ENCODE data around the gene TMEM167B.
A peak's percentile ranks its signal among the peaks of the same experiment; 100 is the strongest.

TMEM167B gene

DNA sequence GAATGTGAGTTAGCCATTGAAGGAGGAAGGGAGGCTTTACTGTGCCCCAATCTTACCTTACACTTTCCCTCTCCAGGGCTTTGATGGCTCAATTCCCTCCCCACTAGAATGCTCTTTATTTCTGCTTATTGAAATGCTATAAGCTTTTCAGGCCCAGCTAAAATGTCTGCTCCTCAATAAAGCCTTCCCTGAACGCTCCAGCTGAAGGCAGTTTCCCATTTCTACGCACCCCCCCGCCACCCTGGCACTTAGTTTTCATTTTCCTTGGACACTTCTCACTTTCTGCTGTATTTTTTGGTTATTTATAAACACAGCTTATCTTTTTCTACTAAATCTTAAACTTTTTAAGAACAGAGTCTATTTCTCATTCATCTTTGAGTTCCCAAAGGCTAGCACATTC is 7.1 kb upstream of the TMEM167B start:
- no peak for DNase-seq (ENCODE audit: low read depth)

DNA sequence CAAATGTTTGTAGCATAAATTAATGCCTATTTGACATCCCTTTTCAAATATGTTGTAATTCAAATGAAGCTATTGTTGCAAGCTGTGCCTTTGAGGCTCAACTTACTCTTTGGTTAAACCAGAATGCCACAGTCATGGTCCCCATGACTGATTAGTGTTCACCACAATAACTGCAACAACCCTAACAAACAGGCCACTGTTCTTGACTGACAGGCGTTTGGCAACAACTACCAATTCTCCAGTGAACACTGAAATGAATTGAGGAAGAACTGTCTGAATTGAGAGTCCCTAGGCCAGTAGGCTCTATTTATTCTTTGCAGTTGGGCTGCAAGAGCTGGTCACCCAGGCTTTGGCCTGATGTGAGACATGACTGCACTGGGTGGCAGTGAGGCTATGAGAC is 6.6 kb upstream of the TMEM167B start:
- no peak for DNase-seq (ENCODE audit: low read depth)

DNA sequence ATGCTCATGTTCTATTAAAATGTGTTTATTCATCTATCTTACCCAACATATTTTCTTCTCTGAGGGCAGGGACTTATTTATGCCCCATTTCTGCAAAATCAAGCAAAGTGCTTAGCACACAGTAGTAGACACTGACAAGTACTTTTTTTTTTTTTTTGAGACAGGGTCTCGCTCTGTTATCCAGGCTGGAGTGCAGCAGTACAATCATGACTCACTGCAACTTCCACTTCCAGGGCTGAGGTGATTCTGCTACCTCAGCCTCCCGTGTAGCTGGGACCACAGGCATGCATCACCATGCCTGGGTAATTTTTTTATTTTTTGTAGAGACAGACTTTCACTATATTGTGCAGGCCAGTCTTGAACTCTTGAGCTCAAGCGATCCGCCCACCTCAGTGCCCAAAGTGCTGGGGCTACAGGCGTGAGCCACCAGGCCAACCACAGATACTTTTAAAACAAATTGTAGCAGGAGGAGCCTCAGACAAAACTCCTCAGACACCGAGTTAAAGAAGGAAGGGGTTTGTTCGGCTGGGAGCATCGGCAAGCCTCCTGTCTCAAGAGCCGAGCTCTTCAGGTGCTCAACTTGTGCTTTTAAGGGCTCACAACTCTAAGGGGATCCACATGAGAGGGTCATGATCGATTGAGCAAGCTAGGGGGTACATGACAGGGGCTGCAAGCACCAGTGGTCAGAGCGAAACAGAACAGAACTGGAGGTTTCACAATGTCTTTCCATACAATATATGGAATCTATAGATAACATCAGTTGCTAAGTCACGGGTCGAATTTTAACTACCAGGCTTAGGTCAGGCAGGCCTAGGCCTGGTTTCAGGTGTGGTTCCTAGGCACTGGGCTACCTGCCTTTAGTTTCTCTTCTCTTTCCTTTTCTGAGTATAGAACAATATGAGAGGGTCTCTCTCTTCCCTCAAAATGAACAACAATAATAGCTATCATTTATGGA is 5.7 kb upstream of the TMEM167B start:
- peak; percentile 69 for DNase-seq (ENCODE audit: low read depth)

DNA sequence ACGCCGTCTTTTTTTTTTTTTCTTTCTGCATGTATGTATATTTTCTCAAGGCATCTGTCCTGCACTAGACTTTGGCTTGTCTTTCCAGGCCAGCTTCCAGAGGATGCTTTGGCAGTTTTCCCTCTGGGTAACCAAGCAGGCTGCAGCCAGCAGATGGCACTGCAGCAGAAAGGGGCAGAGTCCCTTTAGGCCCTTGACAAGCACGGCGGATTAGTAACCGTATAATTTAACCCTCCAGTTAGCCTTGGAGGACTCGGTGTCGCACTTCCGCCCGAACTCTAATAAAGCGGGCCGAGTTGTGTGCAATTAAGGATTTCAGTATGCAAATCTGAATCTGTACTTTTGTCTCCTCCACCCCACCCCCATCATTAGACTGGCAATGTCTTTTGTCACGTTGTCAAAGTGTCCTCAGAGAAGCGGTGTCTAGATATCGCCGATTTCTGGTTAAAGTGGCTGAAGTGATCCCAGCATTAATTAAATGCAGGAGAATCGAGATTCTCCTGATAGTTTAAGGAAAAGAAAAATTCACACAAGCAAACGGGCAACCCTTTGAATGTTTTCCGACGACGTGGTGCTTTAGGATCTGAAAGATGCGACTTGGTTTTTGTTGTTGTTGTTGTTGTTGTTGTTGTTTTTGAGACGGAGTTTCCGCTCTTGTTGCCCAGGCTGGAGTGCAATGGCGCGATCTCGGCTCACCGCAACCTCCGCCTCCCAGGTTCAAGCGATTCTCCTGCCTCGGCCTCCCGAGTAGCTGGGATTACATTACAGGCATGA is 1.1 kb upstream of the TMEM167B start:
- DNase-seq (ENCODE audit: low read depth) = peak; percentile 86

DNA sequence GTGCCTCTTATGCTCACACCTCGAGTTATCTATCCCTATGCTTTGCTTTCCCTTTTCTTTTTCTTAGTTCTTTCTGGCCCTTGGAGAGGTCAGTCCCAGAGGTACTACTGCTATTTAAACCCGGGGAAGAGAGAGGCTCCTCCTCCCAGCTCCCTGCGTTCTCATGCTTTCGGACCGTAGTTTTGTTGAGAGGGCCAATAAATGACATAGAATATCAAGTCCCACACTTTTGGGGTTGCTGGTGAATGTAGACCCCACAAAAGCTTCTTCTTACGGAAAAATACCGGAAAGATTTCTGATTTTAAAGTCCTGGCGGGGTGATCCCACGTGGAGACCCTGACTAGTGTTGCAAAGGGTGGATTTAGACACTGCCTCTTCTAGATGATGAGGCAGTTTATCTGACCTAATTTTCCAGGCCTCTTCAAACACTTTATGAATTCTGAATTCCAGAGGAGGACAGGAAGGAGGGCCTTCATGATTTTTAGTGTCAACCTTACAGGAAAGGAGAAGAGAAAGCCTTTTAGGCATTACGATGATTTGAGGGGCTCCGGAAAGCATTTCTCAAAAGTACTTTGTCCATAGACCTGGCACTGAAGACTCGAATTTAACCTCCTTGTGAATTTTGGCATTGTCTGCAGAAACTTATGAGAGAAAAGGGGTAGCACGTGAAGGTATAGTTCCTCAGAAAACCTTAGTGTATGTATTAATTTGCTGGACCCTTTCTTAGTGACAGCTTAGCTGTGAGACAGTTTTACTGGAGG is 694 bp downstream of the TMEM167B start:
- peak; percentile 75 for DNase-seq (ENCODE audit: low read depth)

DNA sequence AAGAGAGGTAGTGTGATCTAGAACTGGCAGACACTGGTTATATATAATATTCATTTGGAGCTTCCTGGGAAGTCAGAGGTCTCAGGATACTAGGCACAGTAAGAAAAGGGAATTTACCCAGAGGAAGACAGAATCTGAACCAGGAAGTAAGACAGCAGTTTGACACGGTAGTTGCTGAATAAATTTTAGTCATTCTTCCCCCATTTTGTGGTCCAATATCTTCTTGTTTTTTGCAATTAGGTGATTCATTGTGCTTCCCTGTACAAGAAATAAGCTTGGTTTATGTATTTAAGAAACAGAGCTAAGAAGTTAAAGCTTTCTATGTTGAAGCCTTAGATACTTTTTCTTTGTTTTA is 1.3 kb downstream of the TMEM167B start:
- DNase-seq (ENCODE audit: low read depth) = peak; percentile 69

DNA sequence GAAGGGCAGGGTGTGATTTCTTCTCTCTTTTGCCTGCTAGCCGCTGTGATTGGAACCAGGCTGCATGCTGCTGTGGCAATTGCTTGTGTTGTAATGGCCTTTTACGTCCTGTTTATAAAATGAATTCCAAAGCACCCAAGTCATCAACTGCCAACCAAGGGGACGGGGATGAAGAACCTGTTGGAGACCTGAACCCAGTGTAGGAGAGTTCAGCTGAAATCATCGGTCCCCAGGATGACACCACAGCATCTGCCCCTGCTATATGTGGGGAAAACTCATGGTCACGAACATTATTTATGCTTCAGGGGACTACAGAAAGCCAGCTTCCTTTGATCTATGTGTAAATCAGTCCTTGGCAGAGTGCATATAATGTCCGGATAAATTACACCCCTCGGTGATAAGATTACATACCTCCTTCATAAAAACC is 3.8 kb downstream of the TMEM167B start:
- DNase-seq (ENCODE audit: low read depth) = peak; percentile 88

DNA sequence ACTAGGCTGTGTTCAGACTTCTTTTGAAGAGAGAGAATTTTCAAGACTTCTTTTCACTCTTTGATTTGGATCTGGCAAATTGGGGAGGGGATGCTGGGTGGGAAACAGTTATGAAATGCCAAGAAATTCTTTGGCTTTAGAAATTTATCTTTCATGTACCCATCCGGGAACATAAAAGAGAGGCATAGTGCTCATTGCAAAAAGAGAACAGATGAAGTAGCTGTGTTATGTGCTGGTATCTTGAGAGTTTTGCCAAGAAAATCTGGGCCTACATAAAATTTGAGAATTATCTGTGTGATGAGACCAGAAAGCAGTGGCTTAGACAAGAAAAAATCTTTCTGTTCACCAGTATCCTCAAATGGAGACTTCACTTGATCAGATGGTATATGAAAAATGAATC is 4.3 kb downstream of the TMEM167B start:
- no peak for DNase-seq (ENCODE audit: low read depth)

DNA sequence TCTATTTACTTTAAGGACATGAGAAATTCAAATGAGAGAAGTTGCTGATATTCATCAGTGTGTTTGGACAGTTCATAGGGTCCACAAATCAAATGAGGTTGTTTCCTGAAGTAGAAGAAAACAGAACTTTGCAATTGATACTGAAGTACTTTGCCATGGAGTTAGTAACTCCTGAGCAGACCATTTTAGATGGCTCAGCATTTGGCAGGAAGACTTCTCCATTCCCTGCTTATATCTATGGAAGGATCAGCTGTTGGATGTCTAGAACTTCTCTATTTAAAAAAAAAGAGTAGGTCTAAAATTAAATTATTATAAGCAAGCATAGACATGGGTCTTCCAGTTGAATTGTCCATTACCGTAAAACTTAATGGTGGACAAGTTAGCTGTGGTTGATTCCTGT is 5.1 kb downstream of the TMEM167B start:
- no peak for DNase-seq (ENCODE audit: low read depth)

DNA sequence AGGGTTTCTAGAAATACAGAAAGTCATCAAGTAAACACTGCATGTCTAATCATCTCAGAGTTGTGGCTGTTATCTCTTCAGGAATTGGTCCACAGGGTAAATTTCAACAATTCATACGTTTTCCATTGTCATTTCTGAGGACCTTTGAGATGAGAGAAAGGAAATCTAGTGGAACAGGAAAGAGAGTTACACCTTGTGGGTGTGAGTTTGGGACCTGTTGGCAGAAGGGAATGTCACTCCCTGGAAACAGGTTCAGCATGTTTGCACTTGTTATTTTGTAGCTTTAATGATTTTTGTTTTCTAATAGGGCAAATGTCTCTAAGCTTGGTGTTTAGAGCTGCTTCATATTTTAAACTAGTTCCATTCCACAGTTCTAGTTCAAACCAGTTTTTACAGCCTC is 5.6 kb downstream of the TMEM167B start:
- no peak for DNase-seq (ENCODE audit: low read depth)

DNA sequence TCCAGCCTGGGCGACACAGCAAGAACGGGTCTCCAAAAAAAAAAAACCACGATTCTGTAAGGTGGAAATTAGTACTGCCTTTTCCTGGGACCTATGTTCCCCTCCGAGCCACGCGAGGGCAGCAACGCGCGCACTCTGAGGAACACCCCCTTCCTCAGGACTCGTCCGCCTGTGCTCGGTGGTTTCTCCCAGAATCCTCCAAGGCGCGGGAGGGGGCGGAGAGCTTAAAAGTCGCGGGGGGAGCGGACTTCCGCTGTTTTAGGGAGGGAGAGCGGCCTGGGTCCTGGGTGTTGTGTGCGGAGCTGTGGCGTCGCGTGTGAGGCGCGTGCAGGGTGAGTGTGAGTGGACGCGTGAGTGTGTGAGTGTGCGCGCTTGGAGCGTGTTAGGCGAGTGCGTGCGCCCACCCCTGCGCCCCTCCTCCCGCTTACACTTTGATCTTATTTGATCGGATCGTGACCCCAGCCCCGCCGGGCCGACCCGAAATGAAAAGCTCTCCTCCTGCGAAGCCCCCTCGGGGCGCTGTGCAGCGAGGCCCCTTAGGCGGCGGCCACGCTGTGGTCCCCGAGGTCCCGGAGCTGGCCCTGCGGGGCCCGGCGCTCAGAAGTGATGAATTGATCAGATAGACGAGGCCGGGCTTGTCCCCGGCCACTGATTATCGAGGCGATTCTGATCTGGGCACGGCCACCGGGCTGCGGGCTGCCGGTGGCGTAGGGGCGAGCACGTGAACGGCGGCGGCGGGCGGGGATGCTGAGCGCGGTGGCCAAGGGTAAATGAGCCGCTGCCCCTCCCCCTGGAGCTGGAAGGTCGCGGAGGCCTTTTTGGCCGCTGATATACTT is 9.6 kb downstream of the TMEM167B start:
- peak; percentile 99 for DNase-seq (ENCODE audit: low read depth)

DNA sequence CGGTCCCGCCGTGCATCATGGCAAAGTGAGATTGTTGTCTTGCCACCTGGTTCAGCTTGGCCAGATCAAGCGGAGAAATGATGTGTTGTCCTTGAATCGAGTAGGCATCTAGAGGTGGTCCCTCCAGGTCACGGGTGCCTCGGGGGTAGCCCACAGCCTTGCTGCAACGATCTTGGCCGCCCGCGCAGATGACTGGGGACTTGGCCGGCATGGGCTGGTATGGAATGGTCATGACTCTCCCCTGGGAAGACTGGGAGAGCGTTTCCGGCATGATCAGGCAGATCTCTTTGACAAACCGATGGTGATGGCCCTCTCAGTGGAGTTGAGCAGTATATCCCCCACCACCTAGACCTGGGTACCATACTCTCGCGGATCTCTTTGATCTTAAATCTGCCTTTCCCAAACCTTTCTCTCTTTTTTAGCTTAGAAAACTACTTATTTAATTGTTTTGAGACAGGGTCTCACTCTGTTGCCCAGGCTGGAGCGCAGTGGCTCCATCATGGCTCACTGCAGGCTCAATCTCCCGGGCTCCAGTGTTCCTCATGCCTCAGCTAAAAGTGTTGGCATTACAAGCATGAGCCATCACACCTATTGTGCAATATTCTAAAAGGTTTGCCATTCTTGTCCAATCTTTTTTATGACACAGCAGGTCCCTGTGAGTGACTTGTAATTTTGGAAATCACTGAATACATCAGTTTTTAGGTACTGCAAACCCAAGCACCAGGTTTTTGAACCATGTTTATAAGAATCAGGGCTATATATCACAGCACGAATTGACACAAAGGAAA is 14.0 kb downstream of the TMEM167B start:
- peak; percentile 28 for DNase-seq (ENCODE audit: low read depth)

DNA sequence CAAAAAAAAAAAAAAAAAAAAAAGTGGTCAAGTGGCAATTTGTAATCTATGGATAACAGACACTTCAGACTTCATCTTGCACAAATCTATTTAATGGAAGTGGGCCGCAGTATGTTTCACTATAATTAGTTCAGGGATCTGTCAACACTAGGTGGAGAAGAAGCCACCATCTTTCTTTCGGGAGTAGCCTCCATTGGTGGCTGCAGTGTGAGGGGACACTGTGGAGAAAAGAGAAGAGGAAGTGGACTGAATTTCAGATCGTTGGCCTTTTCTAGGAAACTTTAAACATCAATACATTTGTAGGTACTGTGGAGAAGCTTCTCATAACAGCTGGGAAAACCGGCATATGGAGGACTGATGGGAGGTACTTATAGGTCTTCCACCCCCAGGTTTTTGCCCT is 15.3 kb downstream of the TMEM167B start:
- DNase-seq (ENCODE audit: low read depth) = no peak

DNA sequence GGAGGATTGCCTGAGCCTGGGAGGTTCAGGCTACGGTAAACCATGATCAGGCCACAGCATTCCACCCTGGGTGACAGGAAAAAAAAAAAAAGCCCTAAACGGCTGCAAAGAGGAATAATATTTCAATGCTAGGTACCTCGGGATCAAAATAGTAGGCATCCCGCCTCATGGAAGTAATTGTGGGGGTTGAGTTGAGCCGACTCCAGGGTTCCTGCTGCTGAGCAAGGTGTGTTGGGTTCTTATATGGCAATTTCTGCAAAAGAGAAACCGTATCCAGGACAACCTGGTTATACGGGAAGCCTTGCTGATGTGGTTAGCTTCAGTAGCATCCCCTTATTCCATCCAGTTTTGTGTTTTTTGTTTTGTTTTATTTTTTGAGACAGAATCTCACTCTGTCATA is 17.2 kb downstream of the TMEM167B start:
- DNase-seq (ENCODE audit: low read depth) = no peak

DNA sequence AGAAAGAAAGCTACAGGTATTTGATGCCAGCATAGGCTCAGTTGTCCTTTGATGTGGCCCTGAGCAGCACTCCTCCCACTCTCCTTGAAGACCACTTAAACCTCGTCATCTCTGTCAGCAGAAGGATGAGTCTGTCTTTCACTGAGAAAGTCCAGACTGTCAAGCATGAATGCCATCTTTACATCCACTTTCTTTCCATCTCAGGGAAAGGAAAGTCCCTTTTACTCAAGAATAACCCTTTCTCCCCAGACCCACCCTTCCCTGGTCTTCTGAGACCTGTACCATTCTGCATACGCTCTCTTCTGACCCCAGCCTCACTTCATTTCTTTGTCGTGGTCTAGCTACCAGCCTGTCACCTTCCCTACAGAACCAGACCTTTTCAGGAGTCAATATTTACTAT is 19.3 kb downstream of the TMEM167B start:
- DNase-seq (ENCODE audit: low read depth) = no peak

DNA sequence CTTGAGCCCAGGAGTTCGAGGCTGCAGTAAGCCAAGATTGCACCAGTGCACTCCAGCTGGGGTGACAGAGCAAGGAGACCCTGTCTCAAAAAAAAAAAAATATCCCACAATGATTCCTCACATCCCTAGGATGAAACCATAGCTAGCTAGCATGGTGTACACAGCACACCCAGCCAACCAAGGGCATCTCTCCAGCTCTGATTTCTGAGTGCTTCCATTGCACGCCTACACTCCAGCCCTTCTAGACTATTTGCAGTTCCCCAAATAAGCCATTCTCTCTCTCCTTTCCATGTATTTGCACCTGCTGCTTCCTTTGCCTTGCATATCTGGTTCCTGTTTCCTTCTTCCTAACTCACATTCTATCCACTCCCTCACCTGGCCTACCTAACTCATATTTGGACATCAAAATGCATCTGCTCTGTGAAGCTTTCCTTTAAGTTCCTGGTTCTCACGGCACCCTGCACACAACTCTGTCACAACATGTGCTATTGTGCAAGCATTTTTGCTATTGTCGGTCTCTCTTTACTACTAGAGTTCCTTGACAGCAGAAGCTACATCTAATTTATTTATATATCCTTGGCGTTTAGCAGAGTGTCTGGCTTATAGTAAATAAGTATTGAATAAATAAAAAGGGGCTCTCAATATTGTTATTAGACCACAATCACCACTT is 21.0 kb downstream of the TMEM167B start:
- no peak for DNase-seq (ENCODE audit: low read depth)

DNA sequence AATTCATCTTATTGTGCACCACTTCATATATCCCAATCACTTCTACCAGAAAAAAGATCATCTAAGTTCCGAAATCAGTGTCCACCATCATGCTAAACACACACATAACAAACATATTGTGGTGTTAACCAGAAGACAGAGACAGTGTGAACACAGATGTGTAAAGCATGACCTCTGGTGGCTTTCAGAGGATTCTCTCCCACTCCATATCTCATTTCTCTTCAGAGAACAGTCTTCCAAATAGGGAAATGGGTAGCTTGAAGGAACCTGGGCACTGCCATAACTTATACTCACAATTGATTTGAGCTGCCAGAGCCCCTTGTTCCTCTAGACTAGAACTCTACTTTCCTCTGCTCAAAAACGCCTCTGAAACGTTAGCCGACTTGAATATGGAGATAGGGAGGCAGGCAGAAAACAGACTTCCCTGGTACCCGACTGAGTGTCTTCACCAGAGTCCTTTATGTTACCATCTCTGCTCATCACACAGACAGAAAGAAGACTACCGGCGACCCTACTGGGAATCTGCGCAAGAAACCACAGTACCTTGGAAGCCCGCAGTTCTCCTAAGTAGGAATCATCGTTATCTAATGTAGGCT is 21.6 kb downstream of the TMEM167B start:
- DNase-seq (ENCODE audit: low read depth) = peak; percentile 63

DNA sequence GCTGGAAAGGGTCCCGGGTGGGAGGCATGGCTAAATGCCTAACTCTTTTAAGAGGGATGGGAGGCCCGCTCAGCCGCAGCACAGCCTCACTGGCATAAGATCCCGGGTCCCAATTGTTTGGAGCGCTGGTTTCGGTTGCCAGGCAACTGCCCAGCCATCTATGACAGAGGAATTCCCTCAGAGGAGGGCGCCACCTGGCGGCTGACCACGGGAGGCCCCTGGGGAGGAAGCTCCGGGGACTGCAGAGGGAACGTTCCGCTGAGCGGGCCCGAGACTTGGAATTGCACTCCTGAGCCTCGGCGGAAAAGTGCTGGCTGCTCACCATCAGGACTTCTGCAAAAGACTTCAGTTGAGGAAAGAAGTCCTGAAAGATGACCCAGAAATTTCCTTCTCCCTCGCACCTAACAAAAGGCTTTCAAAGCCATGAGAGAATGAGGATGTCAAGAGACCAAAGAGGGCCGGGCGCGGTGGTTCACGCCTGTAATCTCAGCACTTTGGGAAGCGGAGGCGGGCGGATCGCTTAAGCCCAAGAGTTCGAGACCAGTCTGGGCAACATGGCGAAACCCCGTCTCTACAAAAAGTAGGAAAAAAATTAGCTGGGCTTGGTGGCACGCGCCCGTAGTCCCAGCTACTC is 22.2 kb downstream of the TMEM167B start:
- DNase-seq (ENCODE audit: low read depth) = peak; percentile 92

All from ELR (cell line).